ENCODE data around the gene DMBT1. TPM values are rescaled to one million over a fixed set of nuclear protein-coding genes. Genes with fewer than 3 reads are reported as not detected.

DMBT1 gene
- total and polyA plus RNA-seq, 10 of the 15 experiments (the other 5 are each of a cell fraction or from before 2014, with no cell fraction given) = under 0.01 to 0.13 (median 0.03) TPM; not detected in 5

DNA sequence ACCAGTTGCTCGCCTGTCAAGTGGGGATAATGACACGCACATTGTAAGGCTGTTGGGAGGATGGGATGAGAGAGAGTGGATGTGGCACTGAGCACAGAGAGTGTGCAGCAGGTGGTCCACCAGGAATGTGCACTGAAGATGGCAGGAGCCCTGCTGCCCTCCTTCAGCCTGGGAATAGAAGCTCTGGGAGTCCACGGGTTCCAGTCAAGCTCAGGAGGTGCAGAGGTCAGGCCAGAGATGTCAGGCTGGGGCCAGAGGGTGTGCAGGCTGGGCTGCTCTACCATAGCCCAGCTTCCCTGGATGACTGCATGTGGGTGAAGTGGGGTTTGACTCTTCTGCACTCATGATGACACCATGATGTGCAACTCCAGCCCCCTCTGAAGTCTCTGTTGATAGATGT, 80.4 kb downstream of the DMBT1 start:
- ATAC-seq = no peak

More for the DNA sequence above, 80.4 kb downstream of the DMBT1 start:
- SMC1A ChIA-PET (ENCODE audit: uncharacterized antibody, unreplicated experiment) = no interaction called here
- Histone ChIP-seq H4K20me1 (ENCODE audit: control insufficient read depth, insufficient read depth) (no peaks in the 10 kb centered on the region), H3K27ac (ENCODE audit: control insufficient read depth, insufficient read depth) (no peak overlapping the region), H3K4me2 (ENCODE audit: control insufficient read depth, insufficient read depth) (no peak overlapping the region), H2AFZ (ENCODE audit: control insufficient read depth, low read depth, low read length) (no peak overlapping the region), H3K79me2 (ENCODE audit: control insufficient read depth, insufficient read depth, low read length) (no peaks in the 10 kb centered on the region), H3K9ac (ENCODE audit: control insufficient read depth, insufficient read depth, low read length) (no peak overlapping the region), H3K36me3 (ENCODE audit: control insufficient read depth in 2 of 2, insufficient read depth in 2 of 2, low read length in 1 of 2) (no peaks in the 10 kb centered on the region), H3K27me3 (replicated peaks in 1 of 2; ENCODE audit: control insufficient read depth in 2 of 2, insufficient read depth in 2 of 2, low read length in 1 of 2) (peaks cover 0 to 4% of the 10 kb centered on the region in 2 experiments; a peak in 2 of 4 replicates), H3K9me3 (replicated peaks; ENCODE audit: control insufficient read depth, insufficient read depth, low read length) (no peaks in the 10 kb centered on the region), H3K4me3 (no peak overlapping the region), H3K4me1 (ENCODE audit: control insufficient read depth, insufficient read depth, low read length) (no peaks in the 10 kb centered on the region)
- POLR2A ChIA-PET = no interaction called here
- 11% methylated on average over 3 of the region's 3 CpGs for WGBS (ENCODE audit: insufficient coverage, insufficient replicate concordance, low lambda C conversion rate, missing lambda C conversion rate)
- intact Hi-C loops (cut with micrococcal nuclease; ENCODE audit: unreplicated experiment) = no loop called here
- FAIRE-seq = no peak
- no TSS peak for BruUV-seq (replicated peaks)
- DNase-seq (ENCODE audit: low read depth, low spot score) = no peak
- TF ChIP-seq IKZF2 (IDR thresholded peaks at IDR 0.05) = no peak
- TF ChIP-seq, protein P1, sequence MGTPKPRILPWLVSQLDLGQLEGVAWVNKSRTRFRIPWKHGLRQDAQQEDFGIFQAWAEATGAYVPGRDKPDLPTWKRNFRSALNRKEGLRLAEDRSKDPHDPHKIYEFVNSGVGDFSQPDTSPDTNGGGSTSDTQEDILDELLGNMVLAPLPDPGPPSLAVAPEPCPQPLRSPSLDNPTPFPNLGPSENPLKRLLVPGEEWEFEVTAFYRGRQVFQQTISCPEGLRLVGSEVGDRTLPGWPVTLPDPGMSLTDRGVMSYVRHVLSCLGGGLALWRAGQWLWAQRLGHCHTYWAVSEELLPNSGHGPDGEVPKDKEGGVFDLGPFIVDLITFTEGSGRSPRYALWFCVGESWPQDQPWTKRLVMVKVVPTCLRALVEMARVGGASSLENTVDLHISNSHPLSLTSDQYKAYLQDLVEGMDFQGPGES (IDR thresholded peaks at IDR 0.05) = no peak
- TF ChIP-seq ATF3 (IDR thresholded peaks at IDR 0.05; ENCODE audit: borderline replicate concordance, extremely low read depth, low read depth, low read length) = no peak
- TF ChIP-seq PAX8 (IDR thresholded peaks at IDR 0.05) = no peak
- no peak for TF ChIP-seq NR2C1 (IDR thresholded peaks at IDR 0.05)
- no peak for TF ChIP-seq BCL11A (IDR thresholded peaks at IDR 0.05; ENCODE audit: low read depth, low read length)
- no peak for TF ChIP-seq SREBF1 (IDR thresholded peaks at IDR 0.05; ENCODE audit: low read length)
- no peak for TF ChIP-seq CHD4 (IDR thresholded peaks at IDR 0.05)
- TF ChIP-seq SMAD1 (IDR thresholded peaks at IDR 0.05; ENCODE audit: low read depth, partially characterized antibody) = no peak
- no peak for TF ChIP-seq DPF2 (IDR thresholded peaks at IDR 0.05)
- TF ChIP-seq MTA2 (IDR thresholded peaks at IDR 0.05; ENCODE audit: low read depth) = no peak
- TF ChIP-seq, protein P2, sequence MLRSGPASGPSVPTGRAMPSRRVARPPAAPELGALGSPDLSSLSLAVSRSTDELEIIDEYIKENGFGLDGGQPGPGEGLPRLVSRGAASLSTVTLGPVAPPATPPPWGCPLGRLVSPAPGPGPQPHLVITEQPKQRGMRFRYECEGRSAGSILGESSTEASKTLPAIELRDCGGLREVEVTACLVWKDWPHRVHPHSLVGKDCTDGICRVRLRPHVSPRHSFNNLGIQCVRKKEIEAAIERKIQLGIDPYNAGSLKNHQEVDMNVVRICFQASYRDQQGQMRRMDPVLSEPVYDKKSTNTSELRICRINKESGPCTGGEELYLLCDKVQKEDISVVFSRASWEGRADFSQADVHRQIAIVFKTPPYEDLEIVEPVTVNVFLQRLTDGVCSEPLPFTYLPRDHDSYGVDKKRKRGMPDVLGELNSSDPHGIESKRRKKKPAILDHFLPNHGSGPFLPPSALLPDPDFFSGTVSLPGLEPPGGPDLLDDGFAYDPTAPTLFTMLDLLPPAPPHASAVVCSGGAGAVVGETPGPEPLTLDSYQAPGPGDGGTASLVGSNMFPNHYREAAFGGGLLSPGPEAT (IDR thresholded peaks at IDR 0.05; ENCODE audit: low read depth) = no peak
- TF ChIP-seq PML (IDR thresholded peaks at IDR 0.05; ENCODE audit: low read length) = no peak
- TF ChIP-seq BACH1 (IDR thresholded peaks at IDR 0.05; ENCODE audit: borderline replicate concordance) = no peak
- no peak for TF ChIP-seq NFYB (IDR thresholded peaks at IDR 0.05; ENCODE audit: insufficient read depth, low read depth, low read length)
- TF ChIP-seq SIX5 (IDR thresholded peaks at IDR 0.05; ENCODE audit: low read depth, low read length, severe bottlenecking) = no peak
- TF ChIP-seq, protein P3, sequence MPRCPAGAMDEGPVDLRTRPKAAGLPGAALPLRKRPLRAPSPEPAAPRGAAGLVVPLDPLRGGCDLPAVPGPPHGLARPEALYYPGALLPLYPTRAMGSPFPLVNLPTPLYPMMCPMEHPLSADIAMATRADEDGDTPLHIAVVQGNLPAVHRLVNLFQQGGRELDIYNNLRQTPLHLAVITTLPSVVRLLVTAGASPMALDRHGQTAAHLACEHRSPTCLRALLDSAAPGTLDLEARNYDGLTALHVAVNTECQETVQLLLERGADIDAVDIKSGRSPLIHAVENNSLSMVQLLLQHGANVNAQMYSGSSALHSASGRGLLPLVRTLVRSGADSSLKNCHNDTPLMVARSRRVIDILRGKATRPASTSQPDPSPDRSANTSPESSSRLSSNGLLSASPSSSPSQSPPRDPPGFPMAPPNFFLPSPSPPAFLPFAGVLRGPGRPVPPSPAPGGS (IDR thresholded peaks at IDR 0.05; ENCODE audit: borderline replicate concordance, insufficient read depth, low read depth, low read length, poor library complexity, severe bottlenecking) = no peak
- TF ChIP-seq, protein P4, sequence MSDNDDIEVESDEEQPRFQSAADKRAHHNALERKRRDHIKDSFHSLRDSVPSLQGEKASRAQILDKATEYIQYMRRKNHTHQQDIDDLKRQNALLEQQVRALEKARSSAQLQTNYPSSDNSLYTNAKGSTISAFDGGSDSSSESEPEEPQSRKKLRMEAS (IDR thresholded peaks at IDR 0.05; ENCODE audit: low read depth, low read length) = no peak
- no peak for TF ChIP-seq RAD51 (IDR thresholded peaks at IDR 0.05)
- TF ChIP-seq SMC3 (IDR thresholded peaks at IDR 0.05; ENCODE audit: borderline replicate concordance, low read length) = no peak
- CTCF ChIA-PET = no interaction called here
- in situ Hi-C loops (cut with MboI) = no loop called here
- RAD21 ChIA-PET (ENCODE audit: unreplicated experiment) = no interaction called here

All from GM12878 (cell line).